Activated naive CD8-positive, alpha-beta T cell treated with anti-CD3 and anti-CD28 coated beads, Interleukin-2, amount 10 ng/mL, durations not matched to agents 7 days and 5 days (primary cell): ENCODE results near the gene AMER3. TPM values are rescaled to one million over a fixed set of nuclear protein-coding genes. Genes with fewer than 3 reads are reported as not detected.
A peak's percentile ranks its signal among the peaks of the same experiment; 100 is the strongest.

Experiments used
- ATAC-seq: fragments of 150-1000 bp; cut with Tn5 transposase; one replicate; pipeline ENCODE4 v1.10.0; 2021; ENCODE audit warnings: low read depth, moderate library complexity
- POLR2A ChIA-PET: fragments of 350-600 bp; sonication (Branson Sonifier 250); formaldehyde crosslinking; loops from one replicate; lab custom pipeline; 2021; ENCODE audit warnings: antibody characterized with exemption; lab: Charles Lee
- DNase-seq: peaks from one replicate; pipeline ENCODE4 v3.0.0; 2021
- H3K27ac Mint-ChIP-seq: one replicate; pipeline ENCODE4 v1.8.0; 2022; ENCODE audit warnings: mild to moderate bottlenecking, mixed read lengths
- H3K27me3 Mint-ChIP-seq: one replicate; pipeline ENCODE4 v1.8.0; 2022; ENCODE audit warnings: mild to moderate bottlenecking, moderate library complexity, mixed read lengths
- H3K36me3 Mint-ChIP-seq: one replicate; pipeline ENCODE4 v1.8.0; 2021; ENCODE audit warnings: mild to moderate bottlenecking, mixed read lengths
- H3K4me1 Mint-ChIP-seq: one replicate; pipeline ENCODE4 v1.8.0; 2021; ENCODE audit warnings: mixed read lengths
- H3K4me3 Mint-ChIP-seq: one replicate; pipeline ENCODE4 v1.8.0; 2022; ENCODE audit warnings: mild to moderate bottlenecking, moderate library complexity, mixed read lengths
- H3K9me3 Mint-ChIP-seq: one replicate; pipeline ENCODE4 v1.8.0; 2021; ENCODE audit warnings: mixed read lengths
- total RNA-seq, 2 experiments: library from RNA; stranded (reverse); gene quantifications; one replicate each; pipeline ENCODE4 v1.2.3, GENCODE V29; 2021

AMER3 gene
- total RNA-seq, 2 experiments from 2014 or later = not detected

- POLR2A ChIA-PET = no interaction called here
- Mint-ChIP-seq H3K36me3 (no peaks in the 10 kb centered on the region), H3K4me3 (no peak overlapping the region), H3K27me3 (peaks cover 29% of the 10 kb centered on the region), H3K4me1 (peaks cover 12% of the 10 kb centered on the region), H3K9me3 (no peaks in the 10 kb centered on the region), H3K27ac (no peak overlapping the region)
- ATAC-seq = no peak
- DNase-seq = no peak
Measured at GRCh38 chr2:130805613-130806012, 50.3 kb downstream of the AMER3 start.

- Mint-ChIP-seq H3K9me3 (no peaks in the 10 kb centered on the region), H3K27me3 (peaks cover 36% of the 10 kb centered on the region), H3K27ac (no peak overlapping the region), H3K4me1 (peaks cover 12% of the 10 kb centered on the region), H3K36me3 (no peaks in the 10 kb centered on the region), H3K4me3 (peak overlapping the region; percentile 31)
- POLR2A ChIA-PET = no interaction called here
- no peak for DNase-seq
- ATAC-seq = peak; percentile 71
Measured at GRCh38 chr2:130806370-130806769, 51.0 kb downstream of the AMER3 start.

- Mint-ChIP-seq H3K9me3 (no peaks in the 10 kb centered on the region), H3K4me3 (no peak overlapping the region), H3K4me1 (peaks cover 12% of the 10 kb centered on the region), H3K36me3 (no peaks in the 10 kb centered on the region), H3K27ac (no peak overlapping the region), H3K27me3 (peaks cover 44% of the 10 kb centered on the region)
- POLR2A ChIA-PET = no interaction called here
- DNase-seq (no peak), ATAC-seq (no peak)
Measured at GRCh38 chr2:130807659-130808385, 52.5 kb downstream of the AMER3 start.

GRCh38 chr2:130808482-130809268 is 53.3 kb downstream of the AMER3 start:
- POLR2A ChIA-PET = no interaction called here
- H3K27ac Mint-ChIP-seq = no peak overlapping the region

GRCh38 chr2:130810490-130810889 is 55.1 kb downstream of the AMER3 start:
- Mint-ChIP-seq H3K27ac (no peak overlapping the region), H3K27me3 (peaks cover 42% of the 10 kb centered on the region), H3K36me3 (no peaks in the 10 kb centered on the region), H3K4me1 (peaks cover 12% of the 10 kb centered on the region), H3K4me3 (no peak overlapping the region), H3K9me3 (no peaks in the 10 kb centered on the region)
- POLR2A ChIA-PET = no interaction called here
- no peak for ATAC-seq
- no peak for DNase-seq

More at GRCh38 chr2:130808482-130809268, 53.3 kb downstream of the AMER3 start:
- no peaks in the 10 kb centered on the region for H3K36me3 Mint-ChIP-seq
- no peak for DNase-seq
- H3K4me3 Mint-ChIP-seq = no peak overlapping the region
- no peak for ATAC-seq
- peaks cover 44% of the 10 kb centered on the region for H3K27me3 Mint-ChIP-seq
- no peaks in the 10 kb centered on the region for H3K9me3 Mint-ChIP-seq
- H3K4me1 Mint-ChIP-seq = peaks cover 12% of the 10 kb centered on the region

GRCh38 chr2:130813722-130814121 is 58.4 kb downstream of the AMER3 start:
- Mint-ChIP-seq H3K9me3 (no peaks in the 10 kb centered on the region), H3K36me3 (no peaks in the 10 kb centered on the region), H3K4me3 (no peak overlapping the region), H3K27me3 (peaks cover 33% of the 10 kb centered on the region), H3K27ac (no peak overlapping the region), H3K4me1 (peaks cover 3% of the 10 kb centered on the region)
- POLR2A ChIA-PET = no interaction called here
- DNase-seq = no peak
- no peak for ATAC-seq

GRCh38 chr2:130814931-130815680 is 59.8 kb downstream of the AMER3 start:
- H3K4me3 Mint-ChIP-seq = no peak overlapping the region
- no peak overlapping the region for H3K27ac Mint-ChIP-seq
- POLR2A ChIA-PET = no interaction called here
- ATAC-seq (no peak), DNase-seq (no peak)
- peaks cover 24% of the 10 kb centered on the region for H3K27me3 Mint-ChIP-seq
- no peaks in the 10 kb centered on the region for H3K9me3 Mint-ChIP-seq
- no peaks in the 10 kb centered on the region for H3K36me3 Mint-ChIP-seq
- H3K4me1 Mint-ChIP-seq = peaks cover 3% of the 10 kb centered on the region

Other genes with a start within 250 kb of the AMER3 start
- gene POTEI, start 246.2 kb upstream of the AMER3 start, total RNA-seq = not detected
- not detected for gene CFC1B, start 234.3 kb upstream of the AMER3 start, total RNA-seq
- not detected for gene CFC1, start 156.0 kb upstream of the AMER3 start, total RNA-seq
- gene POTEJ, start 144.1 kb upstream of the AMER3 start, total RNA-seq = not detected
- not detected for gene GPR148, start 26.5 kb upstream of the AMER3 start, total RNA-seq
- 1 to 10 TPM; 3.7 to 5.4 TPM for gene ARHGEF4, start 81.4 kb downstream of the AMER3 start, total RNA-seq